KMS-11 (cell line): ENCODE data around the gene SUPT5H.

Experiments used
- H2AFZ ChIP-seq: fragments of 200-600 bp; sonication (generic); 2 replicates; pipeline ENCODE4 v1.6.1; 2016; ENCODE audit warnings: antibody characterized with exemption, mixed run types, low read depth
- H3K27ac ChIP-seq: fragments of 200-600 bp; sonication (generic); 2 replicates; pipeline ENCODE4 v1.6.1; 2016; ENCODE audit warnings: mild to moderate bottlenecking, mixed run types
- H3K27me3 ChIP-seq: fragments of 200-600 bp; sonication (generic); 2 replicates; pipeline ENCODE4 v1.6.1; 2017; ENCODE audit warnings: mild to moderate bottlenecking, low read depth, mixed run types, moderate library complexity; ENCODE audit not compliant: insufficient read depth
- H3K36me3 ChIP-seq: fragments of 200-600 bp; sonication (generic); 2 replicates; pipeline ENCODE4 v1.6.1; 2017; ENCODE audit warnings: mild to moderate bottlenecking, mixed run types; ENCODE audit not compliant: insufficient read depth
- H3K4me1 ChIP-seq: fragments of 200-600 bp; sonication (generic); 2 replicates; pipeline ENCODE4 v1.6.1; 2016; ENCODE audit warnings: mild to moderate bottlenecking, low read depth, mixed run types; ENCODE audit not compliant: poor library complexity, severe bottlenecking
- H3K4me2 ChIP-seq: fragments of 200-600 bp; sonication (generic); 2 replicates; pipeline ENCODE4 v1.7.0; 2016; ENCODE audit warnings: mild to moderate bottlenecking, mixed run types
- H3K4me3 ChIP-seq: fragments of 200-600 bp; sonication (generic); IDR thresholded peaks from 2 replicates; pipeline ENCODE4 v1.6.1; 2017; ENCODE audit warnings: low read depth, low read length, mixed read lengths; ENCODE audit not compliant: insufficient read depth
- H3K79me2 ChIP-seq: fragments of 200-600 bp; sonication (generic); 2 replicates; pipeline ENCODE4 v1.6.1; 2016; ENCODE audit warnings: low read depth, mixed run types; ENCODE audit not compliant: insufficient read depth
- H3K9ac ChIP-seq: fragments of 200-600 bp; sonication (generic); 2 replicates; pipeline ENCODE4 v1.6.1; 2016; ENCODE audit warnings: mild to moderate bottlenecking, mixed run types
- H4K20me1 ChIP-seq: fragments of 200-600 bp; sonication (generic); 2 replicates; pipeline ENCODE4 v1.6.1; 2016; ENCODE audit warnings: mild to moderate bottlenecking, mixed run types; ENCODE audit not compliant: insufficient read depth
- CTCF ChIP-seq: fragments of 200-600 bp; sonication (generic); conservative IDR thresholded peaks from 2 replicates; pipeline ENCODE4 v1.6.1; 2017; ENCODE audit warnings: low read depth, mild to moderate bottlenecking, antibody characterized with exemption, low read length, moderate library complexity, mixed read lengths

Gene SUPT5H

GRCh38 chr19:39423258-39424086 lies 21.9 kb upstream of the SUPT5H start:
- Histone ChIP-seq H2AFZ (no peak overlapping the region), H3K79me2 (no peaks in the 10 kb centered on the region), H3K36me3 (no peaks in the 10 kb centered on the region), H3K9ac (no peak overlapping the region), H4K20me1 (no peaks in the 10 kb centered on the region), H3K4me1 (no peaks in the 10 kb centered on the region), H3K4me3 (no peak overlapping the region), H3K27me3 (0 out of 2 replicates have a peak, but pooled peaks cover 3% of the 10 kb centered on the region), H3K27ac (no peak overlapping the region), H3K4me2 (no peak overlapping the region)
- no peak for TF ChIP-seq CTCF

GRCh38 chr19:39424934-39425333 lies 20.4 kb upstream of the SUPT5H start:
- Histone ChIP-seq H3K4me3 (no peak overlapping the region), H3K27ac (no peak overlapping the region), H2AFZ (no peak overlapping the region), H3K4me2 (no peak overlapping the region), H3K27me3 (0 out of 2 replicates have a peak, but pooled peaks cover 3% of the 10 kb centered on the region), H3K4me1 (no peaks in the 10 kb centered on the region), H4K20me1 (no peaks in the 10 kb centered on the region), H3K36me3 (no peaks in the 10 kb centered on the region), H3K79me2 (no peaks in the 10 kb centered on the region), H3K9ac (no peak overlapping the region)
- no peak for TF ChIP-seq CTCF

DNA sequence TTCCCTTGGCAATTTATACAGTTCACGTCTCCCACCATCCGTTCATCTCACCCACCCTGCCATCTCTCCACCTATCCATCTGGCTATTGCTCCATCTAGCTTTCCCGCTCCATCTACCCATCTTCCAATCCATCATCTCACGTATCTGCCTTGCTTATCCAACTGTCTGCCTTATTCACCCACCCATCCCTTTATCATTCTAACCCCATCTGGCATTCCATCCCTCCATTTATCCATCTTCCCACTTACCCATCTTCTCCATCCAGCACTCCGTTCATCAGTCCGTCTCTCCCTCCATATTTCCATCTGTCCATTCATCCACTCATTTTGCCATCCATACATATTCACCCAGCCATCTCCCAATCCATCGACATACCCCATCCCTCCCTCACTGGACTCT lies 19.6 kb upstream of the SUPT5H start:
- H4K20me1 ChIP-seq, result no peaks in the 10 kb centered on the region
- H3K9ac ChIP-seq, result no peak overlapping the region
- H2AFZ ChIP-seq, result no peak overlapping the region
- H3K36me3 ChIP-seq, result no peaks in the 10 kb centered on the region
- no peak overlapping the region for H3K4me3 ChIP-seq
- no peak overlapping the region for H3K27ac ChIP-seq
- H3K79me2 ChIP-seq, result no peaks in the 10 kb centered on the region
- H3K4me1 ChIP-seq, result peaks cover 4% of the 10 kb centered on the region
- no peak overlapping the region for H3K4me2 ChIP-seq
- 0 out of 2 replicates have a peak, but pooled peaks cover 3% of the 10 kb centered on the region for H3K27me3 ChIP-seq
- TF ChIP-seq CTCF, result no peak

DNA sequence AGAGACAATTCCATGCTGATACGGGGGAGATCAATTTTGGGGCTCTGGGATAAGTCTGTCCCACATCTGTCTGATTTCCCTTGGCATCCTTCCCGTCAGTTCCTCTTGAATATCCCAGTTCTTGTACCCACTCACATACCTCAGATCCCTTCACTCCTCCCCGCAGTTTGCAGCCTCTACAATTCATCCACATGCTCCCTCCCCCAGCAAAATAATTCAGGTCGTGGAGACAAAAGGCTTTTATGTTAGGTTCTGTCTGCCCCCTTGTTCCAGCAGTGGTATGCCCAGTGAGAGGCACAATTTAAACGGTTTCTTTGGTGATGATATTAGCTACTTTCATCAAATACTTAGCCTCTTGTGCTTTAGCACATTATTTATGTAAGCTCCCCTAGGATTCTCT lies 19.2 kb upstream of the SUPT5H start:
- Histone ChIP-seq H3K27ac (no peak overlapping the region), H3K4me3 (no peak overlapping the region), H3K4me2 (no peak overlapping the region), H3K79me2 (no peaks in the 10 kb centered on the region), H4K20me1 (no peaks in the 10 kb centered on the region), H3K4me1 (peaks cover 8% of the 10 kb centered on the region), H3K27me3 (0 out of 2 replicates have a peak, but pooled peaks cover 3% of the 10 kb centered on the region), H3K36me3 (no peaks in the 10 kb centered on the region), H3K9ac (no peak overlapping the region), H2AFZ (no peak overlapping the region)
- TF ChIP-seq CTCF, result no peak
